HG02981 (cell line): ENCODE measurements around the gene TOE1.
"Not testable (repeated sequence)": the region's sequence is repeated elsewhere in the genome, so short reads cannot be mapped to it uniquely, and the experiment has no call there.

Experiments
- ATAC-seq: cut with Tn5 transposase; IDR thresholded peaks from one replicate; pipeline ENCODE4 v1.9.1; 2021; ENCODE audit warnings: mild to moderate bottlenecking, moderate library complexity; ENCODE audit not compliant: unreplicated experiment

TOE1 gene

GRCh38 chr1:45339789-45340558 is at the start of gene TOE1, which contains the start of gene MUTYH:
TSS of gene TOE1 (plus strand) at chr1:45340170. CDS start at chr1:45340253, 83 bp downstream.
TSS of gene MUTYH (minus strand) at chr1:45340440. CDS start at chr1:45334505, 5,935 bp downstream.
- peak; percentile 87 for ATAC-seq

- ATAC-seq = not testable (repeated sequence)
These were observed 49.0 kb upstream of the TOE1 start for GRCh38 chr1:45291002-45291401.

DNA sequence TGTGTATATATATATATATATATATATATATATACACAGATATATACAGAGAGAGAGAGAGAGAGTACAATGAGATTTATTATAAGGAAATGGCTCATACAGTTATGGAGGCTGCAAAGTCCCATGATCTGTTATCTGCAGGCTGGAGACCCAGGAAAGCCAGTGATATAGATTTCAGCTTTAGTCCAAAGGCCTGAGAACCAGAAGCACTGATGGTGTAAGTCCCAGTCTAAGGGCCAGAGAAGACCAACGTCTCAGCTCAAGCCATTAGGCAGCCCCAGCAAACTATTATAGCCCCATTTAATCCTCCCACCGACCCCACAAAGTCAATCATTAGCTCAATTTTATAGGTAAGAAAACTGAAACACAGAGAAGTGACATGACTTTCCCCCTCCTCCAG is 48.3 kb upstream of the TOE1 start:
- no peak for ATAC-seq

DNA sequence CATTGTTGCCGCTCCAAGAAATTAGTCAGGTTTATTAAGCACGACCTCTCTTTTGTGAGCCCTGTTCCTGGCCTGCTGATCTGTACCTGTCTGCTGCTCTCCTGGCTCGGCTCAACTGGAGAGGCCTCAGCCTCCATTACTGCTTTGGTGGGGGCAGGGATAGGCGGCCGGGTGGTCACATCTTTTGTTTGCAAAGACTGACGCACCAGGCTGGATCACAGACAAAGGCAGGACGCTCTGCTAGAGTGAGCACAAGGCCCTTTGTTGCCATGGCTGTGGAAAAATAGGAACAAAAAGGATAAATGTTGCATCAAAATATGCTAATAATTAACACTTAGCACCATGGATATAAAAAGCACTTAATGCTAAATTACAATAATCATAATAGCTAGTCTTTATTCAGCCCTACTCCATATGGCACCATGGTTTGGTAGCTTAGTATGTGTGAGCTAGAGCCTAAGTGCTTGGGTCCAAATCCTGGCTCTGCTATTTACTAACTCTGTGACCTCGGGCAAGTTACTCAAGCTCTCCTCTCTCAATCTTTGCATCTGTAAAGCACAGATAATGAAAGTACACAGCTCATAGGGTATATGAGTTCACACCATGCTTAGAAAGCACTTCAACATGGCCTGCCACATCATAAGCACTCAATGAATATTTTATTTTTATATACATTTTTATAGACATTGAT is 42.2 kb upstream of the TOE1 start:
- no peak for ATAC-seq

DNA sequence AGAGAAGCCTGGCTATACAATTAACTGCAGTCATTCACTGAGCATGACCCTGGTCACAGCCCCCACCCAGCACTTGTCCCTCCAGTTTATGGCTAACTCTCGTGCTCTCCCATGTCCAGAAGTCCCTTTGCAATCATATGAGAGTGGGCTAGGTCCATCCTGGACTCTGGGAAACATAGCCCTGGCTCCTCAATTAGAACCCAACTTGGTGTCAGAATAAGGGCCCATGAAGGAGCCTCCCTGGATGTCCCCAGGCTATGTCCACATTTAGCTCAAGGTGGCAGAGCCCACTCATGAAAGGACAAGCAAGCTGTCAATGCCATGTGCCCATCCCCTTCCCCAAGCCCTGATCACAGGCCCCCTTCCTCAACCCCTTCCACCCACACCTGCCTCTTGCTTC is 40.7 kb upstream of the TOE1 start:
- ATAC-seq = no peak

DNA sequence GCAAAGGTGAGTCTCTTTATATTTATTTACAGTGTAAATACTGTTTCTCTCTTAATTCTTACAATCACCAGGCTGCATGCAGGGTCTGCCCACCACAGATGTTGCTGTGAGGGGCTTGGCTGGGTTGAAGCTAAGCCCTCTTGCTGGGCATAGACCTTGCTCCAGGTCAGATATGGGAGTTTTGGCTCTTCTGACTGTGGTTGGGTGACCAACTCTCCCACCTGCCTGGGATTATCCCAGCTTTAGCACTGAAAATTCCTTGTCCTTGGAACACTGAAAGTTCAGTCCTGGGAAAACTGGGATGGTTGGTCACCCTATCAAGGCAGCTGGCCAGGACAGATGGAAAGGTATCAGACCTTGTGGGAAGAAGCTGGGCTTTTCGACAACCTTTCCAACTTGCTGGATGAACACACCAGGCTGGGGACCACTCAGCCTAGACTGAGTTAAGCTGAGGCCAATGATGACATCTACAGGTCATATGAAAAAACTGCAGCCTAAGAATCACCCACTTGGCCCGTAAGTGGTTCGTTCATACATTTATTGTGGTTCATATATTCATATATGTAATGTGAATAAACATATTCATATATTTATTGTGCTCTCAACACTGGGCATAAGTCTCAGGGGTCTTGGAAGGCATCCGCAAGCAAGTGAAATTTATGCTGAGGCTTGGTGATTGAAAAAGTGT is 39.8 kb upstream of the TOE1 start:
- ATAC-seq = no peak

DNA sequence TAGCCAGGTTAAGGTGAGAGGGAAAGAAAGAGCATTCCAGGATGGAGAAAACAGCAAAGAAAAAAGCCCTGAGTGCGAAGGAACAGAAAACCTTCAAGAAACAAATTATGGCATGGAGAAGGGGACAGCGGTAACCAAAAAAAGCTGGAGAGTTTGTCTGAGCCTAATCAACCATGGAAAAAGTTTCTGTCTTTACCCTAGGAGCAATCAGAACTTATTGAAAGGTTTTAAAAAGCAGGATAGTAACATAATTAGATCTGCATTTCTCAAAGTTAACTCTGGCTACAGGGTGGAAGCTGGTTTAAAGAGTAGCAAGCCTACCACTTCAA is 39.3 kb upstream of the TOE1 start:
- ATAC-seq = no peak

- no peak for ATAC-seq
These were observed 37.3 kb upstream of the TOE1 start for GRCh38 chr1:45302505-45303150.

GRCh38 chr1:45303520-45304310 is 36.3 kb upstream of the TOE1 start:
- ATAC-seq = peak; percentile 68

- no peak for ATAC-seq
These were observed 35.5 kb upstream of the TOE1 start for GRCh38 chr1:45304311-45305081.

DNA sequence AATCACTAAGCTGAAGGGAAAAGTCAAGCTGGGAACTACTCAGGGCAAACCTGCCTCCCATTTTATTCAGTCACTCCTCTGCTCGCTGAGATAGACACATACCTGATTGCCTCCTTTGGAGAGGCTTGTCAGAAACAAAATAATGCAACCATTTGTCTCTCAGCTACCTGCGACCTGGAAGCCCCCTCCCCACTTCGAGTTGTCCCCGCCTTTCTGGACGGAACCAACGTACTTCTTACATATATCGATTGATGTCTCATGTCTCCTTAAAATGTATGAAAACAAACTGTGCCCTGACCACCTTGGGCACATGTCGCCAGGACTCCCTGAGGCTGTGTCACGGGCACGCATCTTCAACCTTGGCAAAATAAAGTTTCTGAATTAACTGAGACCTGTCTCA is 34.7 kb upstream of the TOE1 start:
- no peak for ATAC-seq

DNA sequence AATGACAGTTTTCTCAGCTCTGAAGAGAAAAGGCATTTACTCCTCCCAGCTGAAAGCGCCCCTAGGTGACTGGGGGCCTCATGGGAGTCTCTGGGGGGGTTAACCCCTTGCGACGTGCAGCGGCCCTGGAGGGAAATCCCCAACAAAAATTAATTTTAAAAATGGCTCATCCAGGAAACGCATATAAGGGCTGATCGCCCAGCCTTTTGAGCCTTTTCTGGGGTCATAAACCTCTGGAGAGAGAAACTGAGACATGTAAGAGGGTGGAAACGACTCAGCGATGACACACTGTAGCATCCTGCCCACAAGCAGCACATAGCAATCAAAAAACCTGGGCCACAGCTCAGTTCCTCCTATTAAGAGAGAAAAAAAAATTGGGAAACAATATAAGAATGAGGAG is 33.7 kb upstream of the TOE1 start:
- no peak for ATAC-seq

DNA sequence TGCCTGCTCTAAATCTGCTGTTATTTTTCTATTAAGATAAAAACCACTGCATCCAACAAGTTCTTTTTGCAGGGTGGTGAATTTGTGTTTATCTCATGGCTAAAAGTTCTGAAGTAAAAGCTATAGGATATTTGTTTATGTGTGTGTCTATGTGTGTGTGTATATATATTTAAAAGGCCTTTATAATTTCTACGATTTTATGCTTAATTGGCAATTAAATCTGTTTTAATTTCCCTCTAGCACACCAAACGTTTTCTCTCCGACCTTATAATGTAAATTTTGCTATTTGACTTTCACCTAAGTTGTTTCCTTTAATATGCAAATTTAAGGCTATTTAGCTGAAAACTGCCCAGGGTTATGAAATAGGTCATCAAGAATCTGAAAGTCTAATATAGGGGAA is 33.1 kb upstream of the TOE1 start:
- ATAC-seq = no peak

DNA sequence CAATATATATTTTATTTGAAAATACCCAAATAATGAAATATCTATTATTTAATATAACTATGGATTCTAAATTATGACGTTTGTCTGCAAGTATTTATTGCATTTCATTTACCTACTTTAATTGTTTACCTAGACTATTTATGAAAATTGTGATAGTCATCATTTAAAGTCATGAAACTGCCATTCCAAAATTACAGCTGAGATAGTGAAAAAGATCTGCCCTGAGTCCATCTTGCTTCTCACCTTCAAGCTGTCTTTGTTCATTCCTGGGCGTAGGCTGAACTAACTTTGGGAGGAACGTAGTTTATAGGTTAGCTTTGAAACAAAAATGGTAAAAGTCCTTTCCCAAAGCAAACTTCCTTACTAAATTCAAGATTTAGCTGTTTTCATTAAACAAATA is 25.7 kb upstream of the TOE1 start:
- ATAC-seq = no peak

- no peak for ATAC-seq
These were observed 22.8 kb upstream of the TOE1 start for GRCh38 chr1:45317166-45317565.

GRCh38 chr1:45319761-45320160 is 20.2 kb upstream of the TOE1 start:
- no peak for ATAC-seq

- no peak for ATAC-seq
These were observed 18.5 kb upstream of the TOE1 start for GRCh38 chr1:45321444-45321843.

DNA sequence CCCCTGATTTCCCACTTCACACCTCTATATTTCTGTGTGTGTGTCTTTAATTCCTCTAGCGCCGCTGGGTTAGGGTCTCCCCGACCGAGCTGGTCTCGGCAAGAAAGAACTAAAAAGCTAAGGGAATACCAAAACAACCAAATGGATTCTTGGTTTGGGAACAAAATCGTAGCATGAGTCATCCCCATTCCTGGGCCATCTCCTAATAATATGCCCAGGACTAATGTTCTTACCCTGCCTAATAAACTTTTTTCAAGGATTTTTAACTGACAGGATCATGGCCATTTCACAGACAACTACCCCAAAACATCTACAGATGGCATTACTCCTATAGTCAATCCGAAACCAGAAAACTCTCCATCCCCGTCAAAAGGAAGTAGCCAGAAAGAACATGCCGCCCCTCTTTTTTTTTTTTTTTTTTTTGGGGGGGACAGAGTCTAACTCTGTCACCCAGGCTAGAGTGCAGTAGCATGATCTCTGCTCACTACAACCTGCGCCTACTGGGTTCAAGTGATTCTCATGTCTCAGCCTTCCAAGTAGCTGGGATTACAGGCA is 17.4 kb upstream of the TOE1 start:
- no peak for ATAC-seq

DNA sequence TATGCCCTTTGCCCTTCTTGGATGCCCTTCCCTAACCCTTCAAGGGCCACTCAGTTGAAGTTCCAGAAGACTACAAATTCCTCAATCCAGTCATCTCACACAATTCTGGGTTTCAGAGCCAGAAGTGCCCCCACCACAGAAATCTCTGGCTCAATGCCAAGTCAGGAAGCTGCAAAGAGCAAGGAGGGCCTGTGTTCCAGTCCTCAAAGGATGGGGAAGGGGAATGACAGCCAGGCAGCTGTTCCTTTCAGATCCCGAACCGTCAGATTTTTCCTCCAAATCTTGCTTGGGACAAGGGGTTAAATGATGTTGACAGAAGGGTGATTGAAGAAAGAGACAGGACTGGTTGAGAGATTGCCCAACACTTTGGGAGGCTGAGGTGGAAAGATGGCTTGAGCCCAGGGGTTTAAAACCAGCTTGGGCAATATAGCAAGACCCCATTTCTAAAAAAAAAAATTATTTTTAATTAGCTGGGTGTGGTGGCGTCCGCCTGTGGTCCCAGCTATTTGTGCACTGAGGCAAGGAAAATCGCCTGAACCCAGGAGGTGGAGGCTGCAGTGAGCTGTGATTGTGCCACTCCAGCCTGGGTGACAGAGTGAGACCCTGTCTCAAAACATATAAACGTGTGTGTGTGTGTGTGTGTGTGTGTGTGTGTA is 14.0 kb upstream of the TOE1 start:
- no peak for ATAC-seq
